Tibial artery (tissue), 4 donors: Measurements from ENCODE around the gene MDP1.

Experiments used
- DNase-seq, 2 donors: peaks; one replicate each; pipeline ENCODE4 v3.0.0-alpha.2; 2019
- H3K27ac ChIP-seq, 2 donors: fragments of 200-600 bp; sonication (generic) in 1 of 2; 1 replicate in 1 of 2; 2 replicates in 1 of 2; pipeline ENCODE4 v1.5.1; 2018 to 2019; ENCODE audit warnings: mild to moderate bottlenecking in 1 of 2
- H3K27me3 ChIP-seq, 2 donors: fragments of 200-600 bp; sonication (generic) in 1 of 2; one replicate each; pipeline versions ENCODE4 v1.5.1 to v1.6.0; 2016 to 2019
- H3K36me3 ChIP-seq, 3 donors: fragments of 200-600 bp; sonication (generic) in 2 of 3; one replicate each; pipeline ENCODE4 v1.5.1; 2016 to 2019; ENCODE audit warnings: mild to moderate bottlenecking in 2 of 3
- H3K4me1 ChIP-seq, 4 donors: fragments of 200-600 bp; sonication (generic) in 2 of 4; 1 replicate in 3 of 4; 2 replicates in 1 of 4; pipeline ENCODE4 v1.5.1; 2016 to 2019
- H3K4me3 ChIP-seq, 2 donors: fragments of 200-600 bp; sonication (generic) in 1 of 2; 1 replicate in 1 of 2; 2 replicates in 1 of 2; pipeline ENCODE4 v1.5.1; 2018 to 2019; ENCODE audit warnings: mild to moderate bottlenecking in 2 of 2
- H3K9me3 ChIP-seq, 3 donors: fragments of 200-600 bp; sonication (generic) in 1 of 3; one replicate each; pipeline ENCODE4 v1.5.1; 2016 to 2019
- intact Hi-C: fragments of 100-400 bp; cut with DNase I; formaldehyde crosslinking; loops from one replicate; pipeline ENCODE4 v1.15.0; 2023; ENCODE audit warnings: low total_unique reads
- TF ChIP-seq, protein P1 (sequence below), 2 experiments: fragments of 200-600 bp in 1 of 2; fragments of 450-650 bp in 1 of 2; IDR thresholded peaks; one replicate each; pipeline ENCODE4 v1.5.1; 2017 to 2019; ENCODE audit warnings: antibody characterized with exemption in 2 of 2, mild to moderate bottlenecking in 1 of 2, moderate library complexity in 1 of 2

Gene MDP1

DNA sequence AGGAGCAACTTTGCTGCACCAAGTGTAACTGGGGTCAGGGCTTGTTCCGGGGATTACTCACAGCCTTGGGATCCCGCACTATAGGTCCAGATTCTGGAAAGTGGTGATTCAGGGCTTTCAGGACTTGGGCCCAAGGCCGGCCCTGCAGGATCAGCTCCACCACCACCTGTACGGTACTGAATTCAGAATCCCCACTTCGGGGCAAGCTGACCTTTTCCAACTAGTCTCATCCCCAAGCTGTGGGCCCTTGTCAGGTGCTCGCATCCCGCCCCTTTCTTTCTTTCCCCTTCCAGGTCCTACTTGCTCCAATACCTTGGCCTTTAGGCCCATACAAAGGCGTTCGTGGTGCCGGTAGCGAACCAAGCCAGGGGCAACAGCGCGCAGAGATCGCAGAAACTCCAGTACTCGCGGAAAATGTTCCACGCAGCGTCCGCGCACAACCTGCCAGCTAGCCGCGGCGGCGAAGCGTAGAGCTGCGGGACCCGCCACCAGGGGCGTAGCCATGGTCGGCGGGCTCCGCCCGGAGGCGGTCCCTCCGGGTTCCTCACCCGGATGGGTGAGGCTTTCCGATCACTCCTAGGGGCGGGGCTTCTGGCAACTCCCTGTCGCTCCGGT, 26.1 kb upstream of the MDP1 start:
- Histone ChIP-seq H3K4me1 (peaks cover 0 to 45% (median 33%) of the 10 kb centered on the region in 4 donors), H3K4me3 (peak overlapping the region; percentile 68 to 90), H3K27ac (peak overlapping the region; percentile 92 to 93), H3K9me3 (no peaks in the 10 kb centered on the region), H3K27me3 (no peaks in the 10 kb centered on the region), H3K36me3 (peaks cover 33 to 43% (median 42%) of the 10 kb centered on the region in 3 donors)
- DNase-seq, result peak; percentile 73 to 90
- TF ChIP-seq, protein P1, sequence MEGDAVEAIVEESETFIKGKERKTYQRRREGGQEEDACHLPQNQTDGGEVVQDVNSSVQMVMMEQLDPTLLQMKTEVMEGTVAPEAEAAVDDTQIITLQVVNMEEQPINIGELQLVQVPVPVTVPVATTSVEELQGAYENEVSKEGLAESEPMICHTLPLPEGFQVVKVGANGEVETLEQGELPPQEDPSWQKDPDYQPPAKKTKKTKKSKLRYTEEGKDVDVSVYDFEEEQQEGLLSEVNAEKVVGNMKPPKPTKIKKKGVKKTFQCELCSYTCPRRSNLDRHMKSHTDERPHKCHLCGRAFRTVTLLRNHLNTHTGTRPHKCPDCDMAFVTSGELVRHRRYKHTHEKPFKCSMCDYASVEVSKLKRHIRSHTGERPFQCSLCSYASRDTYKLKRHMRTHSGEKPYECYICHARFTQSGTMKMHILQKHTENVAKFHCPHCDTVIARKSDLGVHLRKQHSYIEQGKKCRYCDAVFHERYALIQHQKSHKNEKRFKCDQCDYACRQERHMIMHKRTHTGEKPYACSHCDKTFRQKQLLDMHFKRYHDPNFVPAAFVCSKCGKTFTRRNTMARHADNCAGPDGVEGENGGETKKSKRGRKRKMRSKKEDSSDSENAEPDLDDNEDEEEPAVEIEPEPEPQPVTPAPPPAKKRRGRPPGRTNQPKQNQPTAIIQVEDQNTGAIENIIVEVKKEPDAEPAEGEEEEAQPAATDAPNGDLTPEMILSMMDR (IDR thresholded peaks at IDR 0.05), result peak; percentile 54 to 66
- intact Hi-C loops, result loop anchor here (5.0 to 10.0 kb wide), 3 partner anchors 55 to 193 kb away; partner anchors contain the start of genes DHRS1 and NOP9

DNA sequence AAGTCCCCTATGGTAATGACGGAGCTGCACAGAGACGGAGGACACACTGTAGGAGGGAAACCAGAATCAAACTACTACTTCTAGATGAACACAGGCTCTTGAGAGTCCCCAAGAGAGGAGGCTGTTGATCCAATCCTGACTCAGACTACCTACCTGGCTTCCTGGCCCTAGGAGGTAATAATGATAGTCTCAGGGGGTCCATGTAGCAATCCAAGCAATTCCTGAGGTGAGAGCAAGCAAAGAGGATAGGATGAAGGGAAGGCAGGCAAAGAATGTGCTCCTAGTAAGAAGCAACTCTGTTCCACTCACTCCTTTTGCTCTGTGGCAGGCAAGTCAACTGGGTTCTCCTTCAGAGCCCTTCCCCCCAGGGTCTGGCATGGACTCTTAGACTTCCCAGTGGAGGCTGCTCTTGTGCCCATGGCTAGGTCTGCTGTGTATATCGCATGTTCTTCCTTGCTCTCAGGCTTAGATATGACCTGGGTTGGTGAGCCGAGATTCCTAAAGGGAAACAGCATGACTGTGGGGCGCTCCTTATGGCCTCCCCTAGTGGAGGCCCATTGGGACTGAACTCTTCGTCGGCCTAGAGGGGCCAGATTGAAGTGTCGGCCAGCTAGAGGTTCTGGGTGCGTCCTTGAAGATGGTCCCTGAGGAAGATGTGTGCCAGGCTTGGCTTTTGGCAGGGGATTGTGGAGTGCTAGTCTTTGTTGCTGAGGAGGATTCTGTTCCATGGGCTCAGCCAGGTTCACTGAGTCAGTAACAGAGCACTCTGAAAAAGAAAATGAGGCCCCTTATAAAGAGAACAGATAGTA, 24.4 kb upstream of the MDP1 start:
- H3K27me3 ChIP-seq, result no peaks in the 10 kb centered on the region
- TF ChIP-seq, protein P1 (IDR thresholded peaks at IDR 0.05), result no peak
- H3K36me3 ChIP-seq, result peaks cover 45 to 59% (median 57%) of the 10 kb centered on the region in 3 donors
- H3K4me3 ChIP-seq, result peak overlapping the region in 1 of 2 donors; percentile 90
- H3K9me3 ChIP-seq, result no peaks in the 10 kb centered on the region
- peaks cover 0 to 45% (median 33%) of the 10 kb centered on the region in 4 donors for H3K4me1 ChIP-seq
- DNase-seq, result peak in 1 of 2 donors; percentile 56
- intact Hi-C loops, result loop anchor here (5.0 to 10.0 kb wide), 3 partner anchors 57 to 194 kb away; partner anchors contain the start of genes DHRS1 and NOP9
- H3K27ac ChIP-seq, result peak overlapping the region; percentile 92 to 93

DNA sequence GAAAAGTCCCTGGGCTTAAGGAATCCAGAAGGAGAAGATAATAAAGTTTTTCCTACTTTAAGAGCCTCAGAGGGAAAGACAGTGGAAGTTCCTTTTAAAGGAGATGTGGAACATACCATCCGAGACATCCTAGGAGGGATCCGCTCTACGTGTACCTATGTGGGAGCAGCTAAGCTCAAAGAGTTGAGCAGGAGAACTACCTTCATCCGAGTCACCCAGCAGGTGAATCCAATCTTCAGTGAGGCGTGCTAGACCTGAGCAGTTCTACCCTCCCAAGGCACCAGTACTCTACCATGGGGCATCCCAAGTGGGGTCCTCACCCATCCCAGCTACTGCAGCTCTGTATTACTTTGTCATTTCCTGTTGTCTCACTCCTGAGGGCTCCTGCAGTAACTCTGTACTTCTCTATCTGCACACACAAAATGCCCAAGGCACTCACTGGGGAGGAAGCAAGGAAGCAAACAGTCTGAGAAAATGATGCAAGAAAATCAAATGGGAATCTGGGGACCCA, 22.7 kb upstream of the MDP1 start:
- intact Hi-C loops, result no loop called here
- Histone ChIP-seq H3K4me3 (no peak overlapping the region), H3K27me3 (no peaks in the 10 kb centered on the region), H3K4me1 (peaks cover 0 to 59% (median 41%) of the 10 kb centered on the region in 4 donors), H3K27ac (no peak overlapping the region), H3K9me3 (no peaks in the 10 kb centered on the region), H3K36me3 (peaks cover 45 to 61% (median 57%) of the 10 kb centered on the region in 3 donors)
- DNase-seq, result peak in 1 of 2 donors; percentile 19
- TF ChIP-seq, protein P1 (IDR thresholded peaks at IDR 0.05), result no peak

DNA sequence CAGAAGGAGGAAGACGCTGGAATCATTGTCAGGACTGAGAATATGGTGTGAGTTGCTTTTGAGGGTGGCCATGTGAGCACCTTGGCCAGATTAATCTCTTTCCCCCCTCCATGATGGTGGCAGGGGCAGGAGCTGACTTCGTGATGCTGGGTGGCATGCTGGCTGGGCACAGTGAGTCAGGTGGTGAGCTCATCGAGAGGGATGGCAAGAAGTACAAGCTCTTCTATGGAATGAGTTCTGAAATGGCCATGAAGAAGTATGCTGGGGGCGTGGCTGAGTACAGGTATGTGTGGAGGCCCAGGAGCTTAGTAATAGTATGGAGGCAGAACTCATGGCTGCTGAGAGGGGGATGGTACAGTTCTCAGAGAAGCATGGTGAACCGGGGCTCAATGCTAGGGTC, 22.3 kb upstream of the MDP1 start:
- H3K27ac ChIP-seq, result no peak overlapping the region

DNA sequence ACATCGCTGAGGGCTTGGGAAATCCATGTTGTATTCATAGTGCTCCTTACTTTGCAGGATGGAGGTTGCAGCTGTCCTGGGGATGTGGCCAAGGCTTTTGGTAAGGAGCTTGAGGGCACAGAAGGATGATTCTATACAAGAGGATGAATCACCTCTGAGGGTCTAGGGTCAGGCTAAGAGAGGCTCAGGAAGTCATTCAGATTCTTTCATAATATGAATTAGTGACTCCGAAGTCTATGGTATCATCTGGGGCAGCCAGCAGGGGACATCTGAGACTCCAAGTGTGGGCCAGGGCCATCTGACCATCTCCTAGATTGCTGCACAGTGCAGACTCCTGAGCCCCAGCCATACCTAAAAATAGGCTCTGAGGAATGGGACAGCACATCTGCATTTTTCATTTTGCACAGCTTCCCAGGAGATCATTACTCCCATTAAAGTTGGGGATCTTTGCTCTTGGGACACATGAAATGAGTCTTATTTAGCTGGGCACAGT, 21.6 kb upstream of the MDP1 start:
- TF ChIP-seq, protein P1 (IDR thresholded peaks at IDR 0.05), result no peak
- Histone ChIP-seq H3K36me3 (peaks cover 45 to 61% (median 57%) of the 10 kb centered on the region in 3 donors), H3K27ac (no peak overlapping the region), H3K27me3 (no peaks in the 10 kb centered on the region), H3K9me3 (no peaks in the 10 kb centered on the region), H3K4me3 (no peak overlapping the region), H3K4me1 (peaks cover 0 to 59% (median 41%) of the 10 kb centered on the region in 4 donors)
- intact Hi-C loops, result no loop called here
- peak in 1 of 2 donors; percentile 20 for DNase-seq

More for the DNA sequence above, 22.3 kb upstream of the MDP1 start:
- peak in 1 of 2 donors; percentile 35 for DNase-seq
- no peak overlapping the region for H3K4me3 ChIP-seq
- H3K9me3 ChIP-seq, result no peaks in the 10 kb centered on the region
- H3K27me3 ChIP-seq, result no peaks in the 10 kb centered on the region
- H3K4me1 ChIP-seq, result peaks cover 0 to 59% (median 42%) of the 10 kb centered on the region in 4 donors
- intact Hi-C loops, result no loop called here
- TF ChIP-seq, protein P1 (IDR thresholded peaks at IDR 0.05), result no peak
- H3K36me3 ChIP-seq, result peaks cover 45 to 61% (median 57%) of the 10 kb centered on the region in 3 donors
